Muscle of back (tissue), 10 donors: ENCODE results near the gene MBD3. TPM values are rescaled to one million over a fixed set of nuclear protein-coding genes. Genes with fewer than 3 reads are reported as not detected.

Experiments used
- polyA plus RNA-seq, 10 donors: library from polyadenylated mRNA; unstranded; fragments of 120-200 nt; gene quantifications; one replicate each; pipeline ENCODE4 v1.2.1, GENCODE V29; 2013; ENCODE audit not compliant: insufficient read length in 10 of 10

Gene MBD3
- polyA plus RNA-seq, 10 donors: 40.5 to 69.3 (median 48.9) TPM

Other genes starting within 250 kb of the MBD3 start
- gene NDUFS7, start 209.0 kb downstream of the MBD3 start, polyA plus RNA-seq: 10 to 100 TPM; 51.3 to 94.1 (median 63.8) TPM
- gene GAMT, start 191.3 kb downstream of the MBD3 start, polyA plus RNA-seq: 100 to 1,000 TPM; 133 to 200 (median 160) TPM
- gene DAZAP1, start 185.3 kb downstream of the MBD3 start, polyA plus RNA-seq: 10 to 100 TPM; 52.2 to 76.1 (median 64.0) TPM
- 1,000 to 10,000 TPM in 5 of 10 donors, 100 to 1,000 TPM in 5; 743 to 1,364 (median 1,019) TPM for gene RPS15, start 154.5 kb downstream of the MBD3 start, polyA plus RNA-seq
- 1 to 10 TPM in 2 of 10 donors, under 1 TPM in 8; 0.47 to 1.2 (median 0.82) TPM for gene APC2, start 142.7 kb downstream of the MBD3 start, polyA plus RNA-seq
- 10 to 100 TPM; 11.6 to 20.9 (median 15.8) TPM for gene C19orf25, start 113.7 kb downstream of the MBD3 start, polyA plus RNA-seq
- 1 to 10 TPM in 4 of 10 donors, under 1 TPM in 6; 0.46 to 2.0 (median 0.88) TPM for gene PCSK4, start 102.5 kb downstream of the MBD3 start, polyA plus RNA-seq
- 1 to 10 TPM; 1.4 to 2.6 (median 1.8) TPM for gene REEP6, start 101.7 kb downstream of the MBD3 start, polyA plus RNA-seq
- gene ADAMTSL5, start 79.8 kb downstream of the MBD3 start, polyA plus RNA-seq: 10 to 100 TPM in 9 of 10 donors, 1 to 10 TPM in 1; 7.4 to 17.8 (median 13.8) TPM
- under 1 TPM in 9 of 10 donors, not detected in 1; 0.07 to 0.80 (median 0.16) TPM for gene PLK5, start 68.8 kb downstream of the MBD3 start, polyA plus RNA-seq
- gene MEX3D, start 24.5 kb downstream of the MBD3 start, polyA plus RNA-seq: 10 to 100 TPM; 18.9 to 34.8 (median 24.2) TPM
- gene UQCR11, start 12.6 kb upstream of the MBD3 start, polyA plus RNA-seq: 100 to 1,000 TPM; 103 to 166 (median 121) TPM
- gene TCF3, start 59.8 kb upstream of the MBD3 start, polyA plus RNA-seq: 100 to 1,000 TPM; 101 to 150 (median 115) TPM
- gene ONECUT3, start 160.6 kb upstream of the MBD3 start, polyA plus RNA-seq: under 1 TPM in 3 of 10 donors, not detected in 7; 0.03 TPM
- under 1 TPM; 0.51 to 0.80 (median 0.70) TPM for gene ATP8B3, start 219.4 kb upstream of the MBD3 start, polyA plus RNA-seq